Ecto neural progenitor cell (in vitro differentiated cells): ENCODE data around the gene TBC1D14.

Experiments
- DNase-seq: peaks from one replicate; pipeline ENCODE4 v3.0.0-alpha.2; 2018; ENCODE audit warnings: low spot score

TBC1D14 gene

DNA sequence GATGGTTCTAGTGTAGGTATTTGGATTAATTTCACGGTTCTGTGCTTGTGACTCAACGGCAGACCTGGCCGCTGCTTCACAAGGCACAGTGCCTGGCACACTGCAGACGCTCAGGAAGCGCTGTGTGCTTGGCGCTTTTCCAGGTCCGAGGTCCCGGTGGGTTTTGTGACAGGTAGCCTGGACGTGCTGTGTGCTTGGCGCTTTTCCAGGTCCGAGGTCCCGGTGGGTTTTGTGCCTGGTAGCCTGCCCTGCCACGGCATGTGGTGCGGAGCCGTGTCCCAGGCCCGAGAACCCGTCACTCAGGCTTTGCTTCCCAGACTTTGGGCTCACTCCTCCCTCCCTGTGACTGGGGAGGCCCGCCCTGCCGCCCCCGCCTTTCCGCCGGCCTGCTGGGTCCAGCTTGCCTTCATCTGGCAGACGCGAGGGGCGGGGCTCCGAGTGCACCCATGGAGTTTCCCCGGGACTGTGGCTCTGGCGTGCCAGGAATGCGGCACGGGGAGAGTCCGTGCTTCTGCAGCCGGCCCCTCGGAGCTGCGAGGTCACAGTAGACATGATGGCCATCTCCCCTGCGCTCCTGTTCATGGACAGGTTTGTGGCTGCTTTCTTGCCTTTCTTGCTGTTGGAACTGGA is 44.2 kb downstream of the TBC1D14 start:
- DNase-seq = peak; percentile 85

DNA sequence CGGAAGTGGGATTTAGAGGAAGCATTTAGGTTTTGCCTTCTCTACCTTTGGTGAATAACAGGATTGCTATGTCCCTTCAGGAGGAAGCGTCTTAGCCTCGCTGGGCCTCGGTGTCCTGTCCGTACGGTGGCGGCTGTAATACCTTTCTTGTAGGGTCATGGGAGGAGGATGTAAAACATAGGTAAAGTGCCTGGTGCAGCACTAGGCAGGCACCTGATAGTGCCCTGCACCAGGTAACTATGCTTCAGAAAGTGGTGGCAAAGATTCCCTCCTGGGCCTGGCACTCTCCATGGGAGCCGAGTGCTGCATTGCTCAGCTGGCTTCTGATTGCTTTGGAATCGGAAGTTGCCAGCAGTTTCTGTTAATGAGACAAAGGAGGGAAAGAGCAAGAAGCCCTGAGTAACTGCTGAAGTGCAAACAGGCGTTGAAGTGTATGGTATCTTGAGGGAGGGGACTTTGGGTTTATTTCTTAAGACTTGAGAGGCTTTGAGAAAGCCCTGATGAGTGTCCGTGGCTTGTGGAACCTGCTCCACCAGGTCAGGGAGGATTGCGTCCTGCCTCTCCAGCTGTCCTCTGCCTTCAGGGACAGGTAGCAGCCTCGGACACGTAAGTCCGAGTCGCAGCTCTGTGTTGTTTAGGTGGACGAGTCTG is 45.8 kb downstream of the TBC1D14 start:
- DNase-seq = no peak

DNA sequence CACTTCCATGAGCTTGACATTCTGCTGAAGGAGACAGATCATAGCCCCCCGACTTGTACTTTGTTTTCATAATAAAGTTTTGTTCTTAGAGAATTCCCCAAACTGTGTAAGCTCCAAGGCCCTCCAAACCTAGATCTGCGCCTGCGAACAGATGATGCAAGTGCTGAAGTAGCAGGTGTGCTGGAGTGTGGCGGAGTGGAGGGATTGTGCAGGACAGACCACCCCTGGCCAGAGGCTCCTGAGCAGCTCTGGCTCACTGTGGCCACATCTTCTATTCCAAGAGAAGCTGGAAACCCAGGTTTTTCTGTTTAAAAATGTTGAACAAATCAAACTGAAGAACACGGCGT is 46.4 kb downstream of the TBC1D14 start:
- DNase-seq = no peak

DNA sequence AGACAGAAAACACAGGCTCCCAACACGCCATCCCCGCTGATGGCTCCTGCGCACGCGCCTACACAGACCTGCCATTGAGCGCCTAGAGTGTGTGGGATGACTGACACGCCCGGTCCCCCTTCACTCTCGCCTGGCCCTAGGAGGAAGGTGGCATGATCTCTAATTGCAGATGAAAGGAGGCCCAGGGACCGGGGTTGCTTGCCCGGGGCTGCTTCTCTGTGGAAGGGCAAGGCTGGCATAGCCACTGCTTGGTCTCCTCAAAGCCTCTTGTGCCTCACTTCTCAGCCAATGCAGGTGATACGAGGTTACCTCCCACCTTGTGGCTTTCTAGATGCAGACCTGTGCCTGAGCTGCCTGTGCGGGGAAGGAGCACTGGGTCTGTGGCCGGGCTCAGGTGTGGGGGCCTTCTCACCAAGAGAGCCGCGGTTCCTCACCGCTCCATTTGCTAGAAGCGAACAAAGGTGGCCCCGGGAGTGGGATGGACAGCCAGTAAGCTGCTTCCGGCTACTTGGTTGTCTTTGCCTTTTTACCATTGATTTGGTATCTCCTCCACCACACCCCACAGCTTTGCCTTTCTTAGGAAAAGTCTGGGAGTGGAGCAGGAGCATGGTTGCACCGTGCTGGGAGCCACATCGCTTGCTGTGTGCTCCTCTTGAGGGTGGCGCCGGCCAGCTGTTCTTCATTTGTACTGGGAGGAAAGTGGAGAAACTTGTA is 47.0 kb downstream of the TBC1D14 start:
- no peak for DNase-seq

DNA sequence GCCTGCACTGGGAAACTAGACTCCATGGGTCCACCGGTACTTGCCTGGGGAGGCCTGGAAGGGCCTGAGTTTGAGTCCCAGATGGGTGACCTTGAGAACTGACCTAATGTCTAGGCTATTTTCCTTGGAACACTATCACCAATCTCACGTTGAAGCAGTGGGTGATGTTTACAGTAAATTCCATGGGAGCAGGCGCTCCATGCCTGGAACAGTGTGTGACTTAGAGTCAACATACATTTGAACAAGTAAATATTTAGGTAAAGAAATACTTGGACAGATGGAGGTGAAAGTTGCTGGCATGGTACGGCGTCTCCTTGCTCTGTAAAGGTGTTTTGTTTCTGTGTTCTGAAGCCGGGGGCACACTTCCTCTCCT is 47.5 kb downstream of the TBC1D14 start:
- no peak for DNase-seq

DNA sequence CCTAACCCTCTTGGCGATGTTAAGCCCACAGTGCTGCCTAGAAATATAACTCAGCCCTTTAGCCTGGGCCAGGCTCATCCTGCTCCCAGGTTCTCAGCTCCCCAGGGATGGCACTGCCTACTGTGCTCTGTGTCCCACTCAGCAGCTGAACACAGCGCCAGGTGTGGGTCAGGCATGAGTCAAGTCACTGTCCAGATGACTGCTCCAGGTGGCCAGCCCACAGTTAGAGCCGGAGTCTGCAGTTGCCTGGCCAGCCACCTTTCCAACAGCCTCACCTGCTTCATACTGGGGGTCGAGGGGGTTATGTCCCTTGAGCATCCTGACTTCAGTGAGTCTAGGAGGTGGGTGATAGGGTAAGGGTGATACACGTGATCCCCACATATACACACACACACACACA is 48.4 kb downstream of the TBC1D14 start:
- DNase-seq = no peak

DNA sequence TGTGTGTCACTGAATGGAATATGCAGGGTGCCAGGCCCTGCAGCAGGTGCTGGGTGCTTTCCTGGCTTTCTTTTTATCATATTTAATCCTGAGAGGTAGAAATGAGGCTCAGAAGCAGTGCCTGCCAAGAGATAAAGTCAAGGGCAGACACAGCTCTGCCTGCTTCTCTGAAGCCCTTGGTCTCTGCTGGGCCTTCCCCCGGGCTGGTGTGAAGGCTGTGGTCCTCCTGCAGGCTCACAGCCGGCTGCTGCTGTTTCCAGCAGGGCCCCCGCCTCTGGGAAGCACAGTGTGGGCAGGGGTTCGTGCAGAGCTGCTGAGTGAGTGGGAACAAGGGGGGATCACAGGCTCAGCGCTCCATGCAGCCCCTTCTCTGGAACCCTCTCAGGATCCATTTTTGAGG is 49.6 kb downstream of the TBC1D14 start:
- DNase-seq = no peak

DNA sequence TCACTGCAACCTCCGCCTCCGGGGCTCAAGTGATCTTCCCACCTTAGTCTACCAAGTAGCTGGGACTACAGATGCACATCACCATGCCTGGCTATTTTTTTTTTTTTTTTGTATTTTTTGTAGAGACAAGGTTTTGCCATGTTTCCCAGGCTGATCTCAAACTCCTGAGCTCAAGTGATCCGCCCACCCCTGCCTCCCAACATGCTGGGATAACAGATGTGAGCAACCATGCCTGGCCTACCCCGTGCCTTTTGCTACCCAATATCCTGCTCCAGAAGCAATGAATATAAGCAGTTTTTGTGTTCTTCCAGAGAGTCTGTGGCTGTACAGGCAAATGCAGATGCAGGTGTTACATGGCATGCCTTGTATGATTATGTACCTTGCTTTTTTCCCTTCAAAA is 50.5 kb downstream of the TBC1D14 start:
- DNase-seq = no peak

DNA sequence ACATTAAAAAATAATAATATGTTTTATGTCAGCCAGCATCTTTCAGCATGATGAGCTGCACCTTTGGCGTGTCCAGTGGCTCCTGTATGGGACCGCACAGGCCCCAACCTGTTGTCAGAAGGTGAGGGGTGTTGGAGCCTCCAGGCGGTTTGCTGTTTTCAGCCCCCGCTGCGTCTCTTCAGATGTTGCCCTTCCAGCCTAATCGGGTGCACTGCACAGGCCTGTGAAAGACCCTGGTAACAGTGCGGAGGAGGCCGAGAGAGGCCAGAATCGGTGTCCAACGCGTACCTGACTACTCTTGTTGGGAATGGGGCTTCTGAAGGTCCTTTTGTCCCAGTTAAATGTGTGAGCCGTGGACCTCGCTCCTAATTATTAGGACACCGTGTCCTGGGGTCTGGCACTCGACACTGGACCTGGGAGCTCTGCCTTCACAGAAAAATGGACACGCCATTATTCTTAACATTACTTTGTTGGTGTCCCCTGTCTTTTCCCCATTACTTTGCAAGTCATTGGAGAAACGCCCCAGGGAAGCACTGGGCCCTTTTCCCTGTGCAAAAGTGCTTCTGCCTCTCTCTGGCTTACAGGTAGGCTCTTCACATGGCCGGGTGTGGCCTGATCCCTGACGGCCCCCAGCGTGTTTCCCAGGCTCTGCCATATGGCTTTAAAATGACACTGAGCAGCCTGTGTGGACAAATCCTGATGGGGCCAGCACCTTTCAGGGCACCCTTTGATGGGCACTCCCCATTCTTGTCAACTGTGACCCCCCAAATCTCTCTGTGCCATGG is 51.2 kb downstream of the TBC1D14 start:
- no peak for DNase-seq

DNA sequence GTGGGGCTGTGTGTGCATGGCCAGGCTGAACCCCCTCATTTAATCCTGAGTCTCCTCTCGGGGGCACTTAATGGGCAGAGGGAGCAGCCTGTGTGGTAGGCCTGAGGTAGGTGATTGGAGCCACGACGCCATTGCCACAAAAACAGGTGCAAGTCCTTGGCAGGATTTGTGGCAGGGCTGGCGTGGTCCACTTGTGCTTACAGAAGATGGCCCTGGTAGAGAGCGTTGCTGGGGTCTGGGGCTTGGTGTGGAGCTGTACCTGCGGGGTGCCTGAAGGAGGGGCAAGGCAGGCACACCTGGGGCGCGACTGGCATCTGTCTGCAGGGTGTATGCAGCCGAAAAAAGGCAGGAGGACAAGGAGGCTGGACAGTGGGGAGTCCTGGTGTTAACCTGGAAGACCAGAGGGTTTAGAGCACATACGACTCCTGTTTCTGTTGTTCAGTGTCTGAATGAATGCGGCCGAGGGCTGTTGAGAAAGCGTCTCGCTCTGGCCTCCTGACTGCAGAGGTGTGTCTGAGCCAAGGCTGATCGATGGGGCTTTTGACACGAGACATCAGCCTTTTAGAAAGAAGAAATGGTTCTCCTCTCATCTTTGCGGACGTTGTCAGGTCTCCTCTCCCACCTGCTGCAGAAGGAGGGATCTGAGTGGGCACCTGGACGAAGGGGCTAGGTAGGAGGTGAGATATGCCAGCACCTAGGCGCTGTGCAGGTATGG is 52.0 kb downstream of the TBC1D14 start:
- no peak for DNase-seq

DNA sequence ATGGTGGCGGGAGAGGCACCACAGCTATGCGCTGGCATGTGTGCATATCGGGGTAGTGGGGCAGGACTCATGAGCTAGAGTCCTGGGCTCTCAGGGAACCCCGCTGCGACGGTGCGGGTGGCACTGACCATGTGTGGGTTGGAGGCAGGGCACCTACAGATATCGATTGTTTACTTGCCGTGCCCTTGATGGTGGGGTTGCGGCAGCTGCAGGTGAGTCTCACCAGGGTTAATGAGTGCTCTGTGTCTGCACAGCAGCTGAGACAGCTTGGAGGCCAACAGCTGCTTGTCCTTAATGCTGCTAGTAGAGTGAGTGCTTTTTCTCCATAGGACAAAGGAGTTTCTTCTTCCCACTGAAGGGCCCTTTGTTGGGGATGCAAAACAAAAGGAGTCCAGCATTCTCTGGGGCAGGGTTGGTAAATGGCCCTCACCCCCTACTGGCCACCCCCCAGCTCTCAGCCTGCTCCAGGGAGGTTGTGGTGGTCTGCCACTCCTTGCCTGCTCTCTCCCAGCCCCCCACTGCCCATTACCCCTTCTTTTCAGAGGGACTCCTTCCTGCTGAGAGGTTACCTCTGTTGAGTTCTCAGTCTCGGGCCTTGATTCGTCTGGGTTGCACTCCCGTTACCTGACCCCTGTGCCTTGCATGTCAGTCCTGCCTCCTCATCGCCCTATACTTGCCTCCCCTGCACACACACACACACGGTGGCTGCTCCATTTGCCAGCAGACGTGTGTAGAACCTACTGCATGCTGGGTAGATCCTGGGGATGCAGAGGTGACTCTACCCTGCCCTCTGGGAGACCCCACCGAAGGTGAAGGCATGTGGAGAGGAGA is 52.8 kb downstream of the TBC1D14 start:
- no peak for DNase-seq

DNA sequence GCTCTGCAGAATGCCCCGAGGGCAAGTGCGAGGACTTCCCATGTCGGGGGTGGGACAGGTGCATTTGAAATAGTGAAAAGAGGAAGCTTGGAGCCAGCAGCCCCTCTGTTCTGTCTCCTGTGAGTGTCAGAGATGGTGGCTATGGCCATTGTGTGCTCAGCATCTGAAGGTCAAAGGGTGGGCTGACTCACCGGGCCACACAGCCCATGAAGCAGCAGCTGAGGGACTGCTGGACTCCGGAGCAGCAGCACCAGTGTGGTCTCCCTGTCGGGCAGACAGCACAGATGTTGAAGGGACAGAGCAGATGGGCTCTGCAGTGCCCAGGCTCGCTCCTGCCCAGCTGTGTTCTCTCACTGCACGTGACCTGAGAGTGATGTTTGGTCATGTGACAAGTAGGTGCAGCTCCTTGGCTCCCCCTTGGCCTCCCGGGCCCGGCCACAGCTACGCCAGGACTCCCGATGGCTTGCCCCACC is 53.5 kb downstream of the TBC1D14 start:
- no peak for DNase-seq

DNA sequence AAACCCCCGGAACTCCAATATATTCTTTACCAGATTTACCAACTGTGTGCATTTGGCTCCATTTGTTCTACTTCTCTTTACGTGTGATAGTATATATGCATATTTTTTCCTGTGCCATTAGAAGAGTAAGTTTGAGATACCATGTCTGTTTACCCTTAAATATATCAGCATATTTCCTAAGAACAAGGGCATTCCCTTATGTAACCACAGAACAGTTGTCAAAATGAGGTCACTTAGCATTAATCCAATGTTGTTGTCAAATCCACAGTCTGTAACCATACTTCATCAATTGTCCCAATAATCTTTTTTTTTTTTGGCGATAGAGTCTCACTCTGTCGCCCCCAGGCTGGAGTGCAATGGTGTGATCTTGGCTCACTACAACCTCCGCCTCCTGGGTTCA is 55.2 kb downstream of the TBC1D14 start:
- DNase-seq = no peak

DNA sequence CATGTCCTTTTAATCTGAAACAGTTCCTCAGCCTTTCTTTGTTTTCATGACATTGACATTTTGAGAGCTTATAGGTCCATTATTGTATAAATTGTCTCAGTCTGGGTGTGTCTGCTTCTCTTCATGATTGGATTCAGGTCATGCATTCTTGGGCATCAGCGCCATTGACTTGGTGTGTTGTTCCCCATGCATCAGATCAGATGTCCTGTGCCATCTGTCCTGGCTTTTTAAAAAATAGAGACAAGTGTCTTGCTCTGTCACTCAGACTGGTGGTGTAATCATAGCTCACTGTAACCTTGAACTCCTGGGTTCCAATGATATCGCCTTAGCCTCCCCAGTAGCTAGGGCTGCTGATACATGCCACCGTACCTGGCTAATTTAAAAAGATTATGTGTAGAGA is 55.7 kb downstream of the TBC1D14 start:
- DNase-seq = no peak

DNA sequence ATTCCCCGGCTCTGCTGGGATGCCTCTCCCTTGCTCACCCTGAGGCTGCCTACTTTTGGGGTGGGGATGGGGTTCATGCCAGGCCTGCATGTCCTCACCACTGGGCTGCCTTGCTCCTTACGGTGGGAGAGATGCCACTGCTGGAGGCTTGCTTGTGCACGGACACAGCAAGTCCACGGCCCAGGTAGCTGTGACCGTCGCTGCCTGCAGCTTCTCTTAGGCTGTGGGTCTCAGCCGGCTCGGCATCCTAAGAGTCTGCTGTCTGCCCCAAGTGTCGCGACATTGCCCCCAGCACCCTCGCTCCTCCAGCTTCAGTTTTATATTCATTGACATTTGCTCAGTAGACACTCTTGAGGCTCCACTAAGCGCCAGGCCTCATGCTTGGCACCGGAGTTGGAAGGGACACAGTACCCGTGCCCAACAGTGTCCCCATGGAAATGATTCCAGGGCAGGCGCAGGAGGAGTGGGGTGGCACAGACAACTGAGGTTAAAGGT is 58.3 kb downstream of the TBC1D14 start:
- no peak for DNase-seq

DNA sequence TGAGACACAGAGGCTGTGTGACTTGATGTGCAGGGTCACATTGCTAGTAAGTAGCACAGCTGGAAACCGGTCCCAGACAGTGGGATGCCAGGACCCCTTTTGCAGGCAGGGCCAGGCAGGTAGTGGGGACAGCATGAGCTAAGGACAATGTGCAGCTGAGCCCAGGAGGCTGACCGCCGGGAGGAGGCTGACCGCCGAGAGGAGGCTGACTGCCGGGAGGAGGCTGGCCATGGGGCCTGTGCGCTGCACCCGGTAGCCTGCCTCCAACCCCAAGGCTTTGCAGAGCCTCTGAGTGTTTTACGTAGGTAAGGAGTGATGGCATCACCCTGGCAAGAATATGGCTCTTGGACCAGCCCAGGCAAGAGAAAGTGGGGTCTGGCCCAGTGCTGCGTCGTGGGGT is 58.9 kb downstream of the TBC1D14 start:
- DNase-seq = no peak

DNA sequence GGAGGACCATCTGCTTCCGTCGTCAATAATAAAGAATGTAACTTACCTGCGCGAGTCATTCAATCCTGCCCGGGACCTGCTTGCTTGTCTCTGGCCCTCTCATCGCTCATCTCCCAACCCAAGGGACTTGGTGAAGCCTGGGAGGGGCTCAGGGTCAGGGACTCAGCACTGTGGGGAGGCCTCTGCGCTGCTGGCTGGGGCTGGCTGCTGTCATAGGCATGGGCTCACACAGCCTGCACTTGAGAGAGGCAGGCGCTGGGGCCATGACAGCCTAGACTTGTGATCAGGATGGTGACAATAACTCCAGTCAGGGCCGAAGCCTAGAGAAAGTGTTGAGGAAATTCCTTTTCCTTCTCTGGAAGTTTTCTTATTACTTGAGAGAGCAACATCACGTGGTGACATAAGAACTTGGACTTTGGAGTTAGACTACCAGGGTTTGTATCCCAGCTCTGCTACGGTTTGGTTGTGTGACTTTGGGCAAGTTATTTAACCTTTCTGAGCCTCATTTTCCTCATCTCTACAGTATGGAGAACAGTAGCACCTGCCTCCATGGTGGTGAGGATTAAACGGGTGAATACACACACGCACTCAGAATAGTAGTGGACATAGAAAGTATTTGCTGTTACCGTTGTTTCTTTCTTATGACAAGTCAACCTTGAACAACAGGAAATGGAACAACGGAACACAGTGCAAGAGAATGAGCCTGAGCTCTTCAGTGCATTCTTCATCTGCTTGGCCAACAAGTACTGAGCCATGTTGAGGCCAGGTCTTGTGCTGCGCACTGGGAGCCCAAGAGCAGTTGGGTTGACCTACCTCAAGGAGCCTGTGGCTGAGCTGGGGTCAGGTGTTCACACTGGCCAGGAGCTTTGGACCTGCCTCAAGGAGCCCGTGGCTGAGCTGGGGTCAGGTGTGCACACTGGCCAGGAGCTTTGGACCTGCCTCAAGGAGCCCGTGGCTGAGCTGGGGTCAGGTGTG is 60.5 kb downstream of the TBC1D14 start:
- DNase-seq = no peak

DNA sequence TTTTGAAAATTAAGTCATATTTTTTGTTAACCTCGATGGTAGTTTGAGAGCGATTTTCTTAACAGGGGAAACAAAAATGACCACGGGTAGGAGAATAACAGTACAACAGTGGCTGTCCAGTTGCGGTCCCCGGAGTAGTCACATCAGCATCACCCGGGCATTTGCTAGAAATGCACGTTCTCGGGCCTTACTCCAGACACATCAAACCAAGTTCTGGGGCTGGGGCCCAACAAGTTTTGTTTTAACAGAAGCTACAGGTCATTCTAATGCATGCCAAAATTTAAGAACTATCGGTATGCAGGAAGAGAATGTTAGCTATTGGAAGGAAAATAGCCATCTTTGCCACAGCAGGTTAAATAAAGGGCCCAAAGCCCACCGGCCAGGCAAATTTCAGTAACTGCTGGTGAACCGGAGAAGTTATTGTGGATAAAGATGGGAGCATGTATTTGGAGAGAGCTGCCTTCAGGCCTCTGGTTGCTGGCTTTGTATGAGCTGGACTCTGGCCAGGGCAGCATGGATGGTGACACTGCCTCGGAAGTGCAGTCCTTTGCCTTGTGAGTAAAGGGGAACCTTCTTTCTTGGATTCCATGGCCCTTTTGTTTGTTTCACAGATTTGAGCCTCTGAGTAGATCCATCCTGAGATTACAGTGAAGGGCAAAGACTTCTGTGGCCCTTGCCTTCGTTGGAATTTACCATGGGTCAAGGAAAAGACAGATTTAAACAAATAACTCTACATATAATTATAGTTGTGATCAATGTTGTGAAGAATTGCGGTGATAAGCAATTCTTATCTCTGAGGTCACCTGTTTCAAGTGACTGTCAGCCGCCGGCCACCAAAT is 62.1 kb downstream of the TBC1D14 start:
- DNase-seq = no peak

DNA sequence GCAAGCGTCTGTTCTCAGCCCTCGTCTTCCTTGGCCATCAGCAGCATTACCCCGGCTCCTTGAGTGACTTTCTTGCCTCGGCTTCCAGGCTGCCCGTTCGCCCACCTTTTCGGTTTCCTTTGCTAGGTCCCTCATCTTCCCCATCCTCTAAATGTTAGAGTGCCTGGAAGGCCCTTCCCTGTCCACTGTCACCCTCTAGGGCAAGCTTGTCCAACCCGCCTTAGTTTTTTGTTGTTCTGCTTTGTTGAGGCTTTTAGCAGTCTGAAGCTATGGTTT is 62.7 kb downstream of the TBC1D14 start:
- DNase-seq = no peak
